Stimulated activated effector memory CD8-positive, alpha-beta T cell treated with anti-CD3 and anti-CD28 coated beads, Interleukin-12 subunit alpha, Interleukin-12 subunit beta, amount 100 ng/mL, for 72 hours (primary cell): ENCODE results near the gene TRPT1.

Experiments
- ATAC-seq: fragments of 150-1000 bp; cut with Tn5 transposase; 2 replicates; pipeline ENCODE4 v1.10.0; 2021
- DNase-seq, 2 donors: peaks; one replicate each; pipeline ENCODE4 v3.0.0; 2021 to 2022; ENCODE audit warnings: low spot score in 2 of 2
- H3K27ac Mint-ChIP-seq: one replicate; pipeline ENCODE4 v1.8.0; 2022; ENCODE audit warnings: mild to moderate bottlenecking, mixed read lengths
- H3K36me3 Mint-ChIP-seq: one replicate; pipeline ENCODE4 v1.8.0; 2022; ENCODE audit warnings: mild to moderate bottlenecking, mixed read lengths
- H3K4me1 Mint-ChIP-seq: one replicate; pipeline ENCODE4 v1.8.0; 2022; ENCODE audit warnings: mixed read lengths
- H3K4me3 Mint-ChIP-seq: one replicate; pipeline ENCODE4 v1.8.0; 2022; ENCODE audit warnings: mild to moderate bottlenecking, mixed read lengths
- H3K9me3 Mint-ChIP-seq: one replicate; pipeline ENCODE4 v1.8.0; 2022; ENCODE audit warnings: mixed read lengths

TRPT1 gene

DNA sequence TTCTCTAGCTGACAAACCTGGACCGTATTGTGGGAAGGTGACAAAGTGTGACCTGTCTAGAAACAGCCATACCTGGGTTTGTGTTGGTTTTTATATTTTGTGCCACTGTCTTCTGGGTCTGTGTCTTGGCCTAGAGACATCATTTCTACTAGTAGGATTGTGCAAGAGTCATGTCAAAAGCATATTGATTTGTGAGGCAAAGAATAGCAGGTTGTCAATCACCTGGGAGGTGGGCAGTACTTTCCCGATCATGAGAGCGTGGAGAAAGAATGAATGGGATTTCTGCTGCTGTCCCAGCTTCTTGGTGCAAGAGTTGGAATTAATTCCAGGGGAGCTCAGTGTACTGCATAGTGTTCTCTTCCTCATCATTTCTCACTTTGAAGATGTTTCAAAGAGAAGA lies 24.4 kb downstream of the TRPT1 start:
- no peaks in the 10 kb centered on the region for H3K36me3 Mint-ChIP-seq
- ATAC-seq (no peak), DNase-seq (no peak)
- H3K27ac Mint-ChIP-seq, result no peak overlapping the region
- no peak overlapping the region for H3K4me3 Mint-ChIP-seq
- H3K4me1 Mint-ChIP-seq, result peaks cover 45% of the 10 kb centered on the region
- H3K9me3 Mint-ChIP-seq, result no peaks in the 10 kb centered on the region

DNA sequence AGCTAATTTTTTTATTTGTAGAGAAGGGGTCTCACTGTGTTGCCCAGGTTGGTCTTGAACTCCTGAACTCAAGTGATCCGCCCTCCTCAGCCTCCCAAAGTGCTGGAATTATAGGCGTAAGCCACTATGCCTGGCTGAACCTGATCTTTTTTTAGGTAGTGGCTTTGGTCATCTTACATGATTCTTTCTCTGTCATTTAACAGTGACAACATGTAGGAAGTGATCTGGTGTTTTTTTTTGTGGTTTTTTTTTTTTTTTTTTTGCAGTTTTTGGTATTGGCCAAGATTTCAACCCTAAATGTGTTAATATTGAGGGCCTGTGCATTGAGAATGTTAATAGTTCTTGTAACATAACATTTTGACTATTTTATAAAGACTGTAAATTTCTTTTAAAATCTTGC lies 27.5 kb downstream of the TRPT1 start:
- H3K36me3 Mint-ChIP-seq, result no peaks in the 10 kb centered on the region
- peaks cover 38% of the 10 kb centered on the region for H3K4me1 Mint-ChIP-seq
- no peak overlapping the region for H3K27ac Mint-ChIP-seq
- ATAC-seq, result no peak
- no peak overlapping the region for H3K4me3 Mint-ChIP-seq
- DNase-seq, result no peak
- H3K9me3 Mint-ChIP-seq, result no peaks in the 10 kb centered on the region

DNA sequence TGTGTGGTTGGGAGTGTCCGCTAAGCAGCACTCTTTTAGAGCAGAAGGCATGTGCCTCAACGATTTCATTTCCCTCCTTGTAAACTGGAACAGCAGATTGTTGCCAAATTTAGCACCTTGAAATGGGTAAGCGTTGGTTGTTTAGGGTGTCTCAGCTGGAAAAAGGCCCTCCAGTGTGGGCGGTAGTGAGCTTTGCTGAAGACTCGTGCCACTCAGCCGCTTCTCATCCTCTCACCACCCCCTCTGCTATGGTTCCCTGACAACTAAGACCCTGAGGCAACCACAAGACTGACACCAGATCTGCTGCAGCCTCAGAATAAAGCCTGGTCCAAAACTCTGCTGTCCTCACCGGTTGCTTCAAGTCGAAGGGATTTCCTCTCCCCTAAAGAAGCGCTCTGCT lies 29.4 kb downstream of the TRPT1 start:
- no peaks in the 10 kb centered on the region for H3K36me3 Mint-ChIP-seq
- H3K4me1 Mint-ChIP-seq, result peaks cover 30% of the 10 kb centered on the region
- peak overlapping the region; percentile 53 for H3K27ac Mint-ChIP-seq
- no peak overlapping the region for H3K4me3 Mint-ChIP-seq
- DNase-seq, result no peak
- H3K9me3 Mint-ChIP-seq, result no peaks in the 10 kb centered on the region
- no peak for ATAC-seq

DNA sequence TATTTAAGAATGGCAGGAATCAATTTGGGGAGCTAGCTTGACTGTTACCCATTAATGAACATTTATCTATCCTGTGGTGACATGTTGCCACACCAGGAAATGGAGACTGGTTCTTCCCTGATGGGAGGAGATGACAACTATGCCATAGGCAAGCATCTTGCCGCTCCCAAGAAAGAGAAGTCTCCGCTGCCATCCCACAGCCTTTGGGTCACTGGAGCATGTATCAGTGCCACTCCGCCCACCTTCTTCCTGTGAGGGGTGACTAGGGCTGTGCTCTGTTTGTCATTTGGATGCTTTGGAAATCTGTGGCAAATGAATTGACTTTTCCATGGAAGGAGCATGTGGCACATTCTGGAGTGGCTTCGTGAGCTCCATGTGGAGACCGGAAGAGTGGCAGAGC lies 33.6 kb downstream of the TRPT1 start:
- DNase-seq (no peak), ATAC-seq (no peak)
- Mint-ChIP-seq H3K27ac (no peak overlapping the region), H3K4me1 (peaks cover 42% of the 10 kb centered on the region), H3K9me3 (no peaks in the 10 kb centered on the region), H3K4me3 (no peak overlapping the region), H3K36me3 (no peaks in the 10 kb centered on the region)

DNA sequence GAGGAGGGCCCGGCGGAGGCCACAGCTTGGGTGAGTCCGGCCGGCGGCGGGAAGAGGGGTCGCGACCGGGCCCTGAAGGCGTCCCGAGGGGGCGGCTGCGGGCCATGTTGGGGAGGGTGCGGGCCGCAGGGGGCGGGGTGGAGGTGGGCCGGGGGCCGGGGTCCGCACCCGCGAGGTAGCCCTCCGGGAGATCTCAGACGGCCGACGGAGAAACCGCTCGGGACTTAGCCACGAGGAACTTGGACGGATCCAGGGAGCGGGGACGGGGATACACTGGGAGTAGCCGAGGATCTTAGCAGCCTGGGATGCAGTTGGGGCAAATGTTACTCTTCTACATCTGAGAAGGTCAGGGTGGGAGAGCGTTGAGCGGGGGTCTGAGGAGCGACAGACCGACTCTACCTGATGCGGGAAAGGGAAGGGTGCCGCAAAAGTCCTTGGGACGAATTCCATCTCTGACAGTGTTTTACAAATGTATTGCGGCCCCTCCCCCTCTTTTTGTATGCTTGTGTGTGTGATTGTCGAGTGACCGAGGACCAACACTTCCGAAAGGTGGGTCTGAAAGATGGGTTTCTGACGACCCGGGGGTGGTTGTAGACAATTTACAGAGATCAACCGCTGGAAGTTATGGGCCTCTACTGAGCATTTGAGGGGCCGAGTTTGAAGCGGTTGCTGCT lies 39.4 kb downstream of the TRPT1 start:
- Mint-ChIP-seq H3K4me3 (no peak overlapping the region), H3K27ac (no peak overlapping the region), H3K4me1 (peaks cover 43% of the 10 kb centered on the region), H3K36me3 (peaks cover 17% of the 10 kb centered on the region), H3K9me3 (no peaks in the 10 kb centered on the region)
- ATAC-seq (no peak), DNase-seq (peak in 1 of 2 donors; percentile 81)

DNA sequence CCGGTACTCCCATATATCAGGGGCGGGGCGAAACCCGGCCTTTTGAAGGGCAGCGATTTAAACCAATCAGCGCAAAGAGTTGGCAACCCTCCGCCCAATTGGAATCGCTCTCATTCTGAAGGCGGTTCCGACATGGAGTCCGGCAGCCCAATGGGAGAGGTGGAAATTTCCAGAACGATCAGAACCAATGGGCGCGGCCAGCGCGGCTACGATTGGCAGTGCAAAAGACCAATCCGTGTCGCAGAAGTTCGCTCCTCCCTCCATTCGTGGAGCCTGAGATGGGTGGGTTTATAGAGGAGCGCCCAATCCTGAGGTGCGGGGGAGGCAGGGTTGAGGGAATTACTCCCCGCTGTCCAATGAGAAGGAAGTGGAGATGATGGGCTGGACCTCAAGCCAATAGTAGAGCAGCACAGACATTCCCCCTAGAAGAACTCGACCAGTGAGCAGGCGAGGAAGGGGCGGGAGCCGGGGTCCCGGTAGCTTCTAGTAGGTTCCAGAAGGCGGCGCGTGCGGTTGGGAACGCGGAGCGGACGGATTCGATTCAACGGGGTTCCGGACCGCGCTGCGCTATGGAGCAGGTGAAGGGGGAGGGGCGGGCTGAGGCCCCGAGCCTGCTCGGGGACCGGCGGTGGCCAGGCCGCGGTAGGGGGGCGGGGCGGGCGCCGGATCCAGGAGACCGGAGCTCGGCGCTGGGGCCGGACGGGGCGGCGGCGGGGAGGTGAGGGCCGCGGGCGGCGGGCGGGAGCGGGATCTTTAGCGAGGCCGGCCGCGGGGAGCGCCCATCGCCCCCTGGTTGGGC lies 40.1 kb downstream of the TRPT1 start, which contains the start of gene STIP1:
STIP1 (plus strand) TSS at position 479 of the 799 bp plus-strand sequence; CDS start at position 570, 91 bp downstream.
- Mint-ChIP-seq H3K36me3 (peaks cover 17% of the 10 kb centered on the region), H3K27ac (no peak within 1 kb of the TSS), H3K4me3 (no peak within 1 kb of the TSS), H3K9me3 (no peaks in the 10 kb centered on the region), H3K4me1 (peaks cover 40% of the 10 kb centered on the region)
- ATAC-seq, result peak; percentile 86
- peak; percentile 96 to 99 for DNase-seq

DNA sequence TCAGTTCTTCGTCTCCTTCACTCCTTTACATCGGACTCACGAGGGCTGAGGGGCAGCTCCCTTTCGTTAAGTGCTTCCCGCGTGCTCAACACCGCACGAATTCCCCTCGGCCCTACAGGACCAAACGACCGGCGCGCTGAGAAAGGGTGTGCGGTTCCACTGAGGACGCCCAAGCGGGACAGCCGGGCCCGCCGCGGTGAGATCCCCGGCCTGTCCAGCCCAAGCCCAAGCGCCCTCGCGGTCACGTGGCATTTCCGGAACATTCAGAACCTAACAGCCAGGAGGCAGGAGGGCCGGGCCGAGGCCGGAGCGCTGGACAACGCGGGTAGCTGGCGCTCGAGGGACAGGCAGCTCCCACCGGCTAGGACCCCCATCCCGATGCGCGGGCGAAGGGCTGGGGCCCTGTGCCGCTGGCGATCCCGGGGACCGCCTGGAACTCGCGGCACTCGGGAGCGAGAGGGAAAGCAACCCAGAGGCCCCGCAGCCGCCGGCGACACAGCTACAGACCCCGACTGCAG lies 40.8 kb downstream of the TRPT1 start:
- DNase-seq (no peak), ATAC-seq (no peak)
- H3K4me3 Mint-ChIP-seq, result no peak overlapping the region
- H3K27ac Mint-ChIP-seq, result no peak overlapping the region
- H3K9me3 Mint-ChIP-seq, result no peaks in the 10 kb centered on the region
- H3K4me1 Mint-ChIP-seq, result peaks cover 33% of the 10 kb centered on the region
- H3K36me3 Mint-ChIP-seq, result peaks cover 17% of the 10 kb centered on the region

DNA sequence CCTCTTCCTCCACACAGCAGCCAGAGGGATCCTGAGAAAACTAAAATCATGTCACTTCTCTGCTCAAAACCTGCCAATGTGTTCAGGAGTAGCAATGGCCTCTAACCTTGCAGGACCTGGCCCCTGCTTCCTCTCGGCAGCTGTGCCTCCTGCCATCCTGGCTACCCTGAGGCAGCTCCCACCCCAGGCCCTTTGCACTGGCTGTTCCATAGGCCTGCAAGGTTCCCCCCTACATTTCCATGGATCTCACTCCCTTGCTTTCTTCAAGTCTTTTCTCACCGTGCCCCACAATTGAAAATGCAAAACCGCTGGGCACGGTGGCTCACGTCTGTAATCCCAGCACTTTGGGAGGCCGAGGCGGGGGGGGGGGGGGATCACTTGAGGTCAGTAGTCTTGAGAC lies 42.1 kb downstream of the TRPT1 start:
- Mint-ChIP-seq H3K36me3 (peaks cover 17% of the 10 kb centered on the region), H3K27ac (no peak overlapping the region), H3K4me3 (no peak overlapping the region), H3K4me1 (peaks cover 26% of the 10 kb centered on the region), H3K9me3 (no peaks in the 10 kb centered on the region)
- ATAC-seq, result no peak
- no peak for DNase-seq

DNA sequence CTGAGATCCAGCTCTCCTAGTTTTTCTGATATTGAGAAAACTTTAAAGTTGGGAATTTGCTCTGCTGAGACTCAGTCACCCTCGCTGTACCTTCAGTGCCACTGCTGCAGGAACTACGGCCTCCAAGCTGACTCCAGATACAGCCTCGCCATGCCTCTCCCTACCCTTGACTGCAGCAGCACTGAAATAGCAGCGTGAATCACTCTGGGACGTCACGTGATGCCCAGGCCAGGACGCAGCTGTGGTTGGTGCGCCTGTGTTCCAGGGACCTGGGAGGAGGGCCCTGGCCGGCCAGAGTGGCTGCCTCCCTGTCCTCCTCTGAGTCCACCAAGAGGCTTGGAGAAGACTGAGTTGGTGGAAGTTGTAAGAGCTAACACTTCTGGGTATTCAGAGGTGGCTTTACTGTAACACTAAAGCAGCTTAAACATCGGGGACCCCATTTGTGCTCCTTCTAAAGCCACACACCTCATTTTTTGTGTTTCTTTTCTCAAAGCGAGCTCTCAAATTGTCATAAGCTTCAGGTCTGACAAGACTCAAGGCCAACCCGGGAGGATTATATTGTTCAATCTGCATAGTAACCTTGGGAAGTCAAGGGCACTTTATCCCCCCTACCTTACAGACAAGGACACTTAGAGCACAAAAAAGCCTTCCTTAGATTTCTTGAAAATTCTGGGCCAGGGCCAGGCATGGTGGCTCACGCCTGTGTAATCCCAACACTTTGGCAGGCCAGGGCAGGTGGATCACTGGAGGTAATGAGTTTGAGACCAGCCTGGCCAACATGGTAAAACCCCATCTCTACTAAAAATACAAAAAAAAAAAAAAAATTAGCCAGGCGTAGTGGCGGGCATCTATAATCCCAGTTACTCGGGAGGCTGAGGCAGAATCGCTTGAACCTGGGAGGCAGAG lies 44.2 kb downstream of the TRPT1 start:
- Mint-ChIP-seq H3K36me3 (peaks cover 17% of the 10 kb centered on the region), H3K9me3 (no peaks in the 10 kb centered on the region), H3K4me1 (peaks cover 43% of the 10 kb centered on the region), H3K4me3 (no peak overlapping the region), H3K27ac (no peak overlapping the region)
- no peak for ATAC-seq
- no peak for DNase-seq

DNA sequence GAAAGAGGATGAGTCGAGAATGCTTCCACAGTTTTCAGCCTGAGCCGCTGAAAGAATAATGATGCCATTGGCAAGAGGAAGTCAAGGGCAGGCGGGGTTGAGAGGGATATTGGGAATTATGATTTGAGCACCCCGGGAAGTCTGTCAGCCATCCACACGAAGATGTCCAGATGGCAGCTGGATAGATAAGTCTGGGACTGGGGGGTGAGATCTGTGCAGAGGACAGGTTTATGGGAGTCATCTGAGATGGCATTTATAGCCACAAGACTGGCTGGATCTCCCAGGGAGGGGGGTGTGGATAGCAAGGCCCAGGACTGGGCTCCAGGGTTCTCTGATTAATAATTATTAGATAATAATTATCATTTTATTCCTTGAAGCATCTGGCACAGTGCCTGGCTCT lies 45.1 kb downstream of the TRPT1 start:
- no peak for DNase-seq
- H3K4me1 Mint-ChIP-seq, result peaks cover 44% of the 10 kb centered on the region
- peaks cover 13% of the 10 kb centered on the region for H3K36me3 Mint-ChIP-seq
- H3K27ac Mint-ChIP-seq, result no peak overlapping the region
- H3K4me3 Mint-ChIP-seq, result no peak overlapping the region
- H3K9me3 Mint-ChIP-seq, result no peaks in the 10 kb centered on the region
- ATAC-seq, result no peak

DNA sequence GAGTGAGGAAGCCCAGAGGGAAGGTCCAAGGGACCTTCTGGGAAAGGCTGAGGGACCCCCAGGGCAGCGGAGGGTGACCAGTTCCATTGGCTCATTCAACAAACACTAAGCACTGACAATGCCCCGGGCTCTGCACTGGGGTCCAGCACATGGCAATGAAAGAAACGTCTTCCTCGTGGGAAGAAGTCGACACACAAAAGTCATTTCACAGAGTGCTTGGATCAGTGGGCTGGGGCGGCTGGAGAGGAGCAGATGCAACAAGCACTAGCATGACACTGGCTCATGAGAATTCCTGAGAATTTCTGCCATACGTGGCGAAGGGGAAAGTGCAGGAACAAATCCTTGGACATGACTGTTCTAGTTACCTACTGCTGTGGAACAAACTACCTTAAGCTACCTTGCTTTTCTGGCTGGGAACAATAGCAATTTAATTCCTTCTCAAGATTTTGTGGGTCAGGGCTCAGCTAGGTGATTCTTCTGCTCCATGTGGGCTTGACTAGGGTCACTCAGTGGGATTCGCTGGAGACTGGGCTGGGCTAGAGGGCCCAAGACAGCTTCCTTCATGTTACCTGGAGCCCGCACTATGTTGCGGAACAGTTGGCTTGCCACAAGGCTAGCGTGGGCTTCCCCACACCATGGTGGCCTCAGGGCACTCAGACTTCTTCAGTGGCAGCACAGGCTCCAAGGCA lies 46.9 kb downstream of the TRPT1 start:
- DNase-seq (no peak), ATAC-seq (no peak)
- H3K4me3 Mint-ChIP-seq, result no peak overlapping the region
- H3K36me3 Mint-ChIP-seq, result no peaks in the 10 kb centered on the region
- no peak overlapping the region for H3K27ac Mint-ChIP-seq
- H3K9me3 Mint-ChIP-seq, result no peaks in the 10 kb centered on the region
- H3K4me1 Mint-ChIP-seq, result peaks cover 34% of the 10 kb centered on the region

DNA sequence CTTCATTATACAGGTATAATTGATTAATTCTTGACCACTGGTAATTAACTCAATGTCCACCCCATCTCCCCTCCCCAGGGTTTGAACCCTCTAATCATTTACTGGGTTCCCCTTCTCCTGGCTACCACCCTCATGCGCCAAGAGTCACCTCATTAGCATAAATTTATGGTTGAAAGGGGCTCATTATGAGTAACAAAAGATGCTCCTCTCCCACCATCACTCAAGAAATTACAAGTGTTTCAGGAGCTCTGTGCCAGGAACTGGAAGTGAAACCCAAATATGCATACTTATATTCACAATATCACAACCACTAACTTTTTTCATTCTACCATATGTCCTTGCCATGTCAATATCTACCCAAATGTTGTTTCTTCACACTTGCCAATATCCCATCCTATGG lies 47.8 kb downstream of the TRPT1 start:
- no peak overlapping the region for H3K4me3 Mint-ChIP-seq
- no peaks in the 10 kb centered on the region for H3K36me3 Mint-ChIP-seq
- ATAC-seq (peak; percentile 65), DNase-seq (no peak)
- peaks cover 26% of the 10 kb centered on the region for H3K4me1 Mint-ChIP-seq
- H3K27ac Mint-ChIP-seq, result peak overlapping the region; percentile 74
- H3K9me3 Mint-ChIP-seq, result no peaks in the 10 kb centered on the region

DNA sequence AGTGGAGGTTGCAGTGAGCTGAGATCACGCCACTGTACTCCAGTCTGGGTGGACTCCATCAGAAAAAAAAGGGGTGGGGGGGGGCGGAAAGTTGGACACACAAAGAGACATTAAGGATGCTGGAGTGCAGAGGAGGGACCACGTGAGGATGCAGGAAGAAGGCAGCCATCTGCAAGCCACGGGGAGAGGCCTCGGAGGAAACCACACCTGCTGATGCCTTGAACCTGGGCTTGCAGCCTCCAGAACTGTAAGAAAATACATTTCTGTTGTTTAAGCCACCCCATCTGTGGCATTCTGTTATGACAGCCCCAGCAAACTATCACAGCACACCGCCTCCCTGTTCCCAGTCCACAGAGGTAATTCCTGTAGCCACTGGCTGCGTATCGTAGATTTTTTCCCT lies 49.2 kb downstream of the TRPT1 start:
- ATAC-seq (no peak), DNase-seq (no peak)
- H3K9me3 Mint-ChIP-seq, result no peaks in the 10 kb centered on the region
- peaks cover 18% of the 10 kb centered on the region for H3K4me1 Mint-ChIP-seq
- H3K4me3 Mint-ChIP-seq, result no peak overlapping the region
- H3K36me3 Mint-ChIP-seq, result no peaks in the 10 kb centered on the region
- no peak overlapping the region for H3K27ac Mint-ChIP-seq
